IgD-negative memory B cell (primary cell): ENCODE results near the gene UNC45A. TPM values are rescaled to one million over a fixed set of nuclear protein-coding genes. Genes with fewer than 3 reads are reported as not detected.
"Not testable (repeated sequence)": the region's sequence is repeated elsewhere in the genome, so short reads cannot be mapped to it uniquely, and the experiment has no call there.

ENCODE experiments used
- H3K27ac Mint-ChIP-seq, 3 donors: one replicate each; pipeline ENCODE4 v1.8.0; 2020 to 2022; ENCODE audit warnings: mild to moderate bottlenecking in 3 of 3, mixed read lengths in 3 of 3, moderate library complexity in 1 of 3
- H3K27me3 Mint-ChIP-seq: one replicate; pipeline ENCODE4 v1.8.0; 2021; ENCODE audit warnings: mixed read lengths
- H3K36me3 Mint-ChIP-seq: one replicate; pipeline ENCODE4 v1.8.0; 2020; ENCODE audit warnings: mild to moderate bottlenecking, mixed read lengths
- H3K4me1 Mint-ChIP-seq, 3 donors: one replicate each; pipeline ENCODE4 v1.8.0; 2020 to 2022; ENCODE audit warnings: mixed read lengths in 3 of 3, mild to moderate bottlenecking in 1 of 3
- H3K4me3 Mint-ChIP-seq, 4 donors: one replicate each; pipeline ENCODE4 v1.8.0; 2020 to 2022; ENCODE audit warnings: mild to moderate bottlenecking in 4 of 4, mixed read lengths in 4 of 4, moderate library complexity in 3 of 4
- H3K9me3 Mint-ChIP-seq, 3 donors: one replicate each; pipeline ENCODE4 v1.8.0; 2020 to 2021; ENCODE audit warnings: mixed read lengths in 3 of 3, mild to moderate bottlenecking in 1 of 3
- polyA plus RNA-seq: library from polyadenylated mRNA; unstranded; fragments of 300-500 nt; fragmentation: Illumina TruSeq; gene quantifications from one replicate; pipeline ENCODE4 v1.2.3, GENCODE V29; 2021

Gene UNC45A
- polyA plus RNA-seq, 1 donor from 2014 or later = 65.3 TPM

GRCh38 chr15:90895571-90896117 lies 39.4 kb upstream of the UNC45A start:
- Mint-ChIP-seq H3K27ac (peak overlapping the region in 1 of 3 donors; percentile 4), H3K4me3 (peak overlapping the region in 1 of 4 donors; percentile 6), H3K9me3 (no peaks in the 10 kb centered on the region), H3K27me3 (no peaks in the 10 kb centered on the region), H3K36me3 (peaks cover 1% of the 10 kb centered on the region), H3K4me1 (peaks cover 12 to 22% (median 20%) of the 10 kb centered on the region in 3 donors)

DNA sequence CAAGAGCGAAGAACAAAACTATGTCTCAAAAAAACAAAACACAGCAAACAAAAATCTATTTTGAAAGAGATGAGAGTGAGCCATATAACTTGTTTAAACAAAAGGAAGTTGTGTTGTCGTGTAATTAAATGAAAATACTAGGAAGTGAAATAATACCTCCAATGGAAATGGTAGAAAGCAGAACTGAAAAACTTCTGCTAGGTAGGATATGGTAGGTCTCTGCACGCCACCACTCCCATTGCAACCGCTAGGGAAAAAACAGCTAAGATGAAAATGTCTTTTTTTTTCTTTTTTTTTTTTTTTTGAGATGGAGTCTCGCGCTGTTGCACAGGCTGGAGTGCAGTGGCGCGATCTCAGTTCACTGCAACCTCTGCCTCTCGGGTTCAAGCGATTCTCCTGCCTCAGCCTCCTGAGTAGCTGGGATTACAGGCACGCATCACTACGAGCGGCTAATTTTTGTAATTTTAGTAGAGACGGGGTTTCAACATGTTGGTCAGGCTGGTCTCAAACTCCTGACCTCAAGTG lies 37.9 kb upstream of the UNC45A start:
- H3K36me3 Mint-ChIP-seq = not testable (repeated sequence)
- H3K4me1 Mint-ChIP-seq = peaks cover 22 to 34% (median 31%) of the 10 kb centered on the region in 3 donors

DNA sequence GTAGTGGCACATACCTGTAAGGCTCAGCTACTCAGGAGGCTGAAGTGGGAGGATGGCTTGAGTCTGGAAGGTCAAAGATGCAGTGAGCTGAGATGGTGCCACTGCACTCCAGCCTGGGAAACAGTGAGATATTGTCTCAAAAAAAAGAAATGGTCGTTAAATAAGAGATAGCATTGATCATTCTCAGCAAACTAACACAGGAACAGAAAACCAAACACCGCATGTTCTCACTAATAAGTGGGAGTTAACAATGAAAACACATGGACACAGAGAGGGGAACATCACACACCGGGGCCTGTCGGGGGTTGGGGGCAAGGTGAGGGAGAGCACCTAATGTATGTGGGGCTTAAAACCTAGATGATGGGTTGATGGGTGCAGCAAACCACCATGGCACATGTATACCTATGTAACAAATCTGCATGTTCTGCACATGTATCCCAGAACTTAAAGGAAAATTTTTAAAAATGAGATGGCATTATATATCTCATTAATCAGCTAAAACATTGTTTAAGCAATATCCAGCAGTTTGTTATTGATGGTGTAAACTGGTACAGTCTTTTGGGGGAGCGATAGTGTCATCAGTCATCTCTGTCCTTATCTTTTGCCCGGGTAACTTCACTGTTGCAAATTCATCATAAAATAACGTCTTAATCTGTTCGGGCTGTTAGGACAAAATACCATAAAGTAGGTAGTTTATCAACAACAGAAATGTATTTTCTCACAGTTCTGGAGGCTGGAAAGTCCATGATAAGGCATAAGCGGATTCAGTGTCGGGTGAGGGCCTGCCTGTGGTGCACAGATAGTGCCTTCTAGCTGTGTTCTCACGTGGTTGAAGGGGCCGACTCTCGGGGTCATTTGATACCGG lies 33.7 kb upstream of the UNC45A start:
- H3K9me3 Mint-ChIP-seq = no peaks in the 10 kb centered on the region
- H3K4me1 Mint-ChIP-seq = peaks cover 31 to 34% (median 32%) of the 10 kb centered on the region in 3 donors
- peak overlapping the region; percentile 87 to 95 (median 90) for H3K4me3 Mint-ChIP-seq
- peak overlapping the region; percentile 78 to 98 (median 88) for H3K27ac Mint-ChIP-seq
- H3K36me3 Mint-ChIP-seq = peaks cover 2% of the 10 kb centered on the region
- H3K27me3 Mint-ChIP-seq = no peaks in the 10 kb centered on the region

More for the DNA sequence above, 37.9 kb upstream of the UNC45A start:
- H3K4me3 Mint-ChIP-seq = peak overlapping the region; percentile 34 to 83 (median 72)
- H3K27ac Mint-ChIP-seq = peak overlapping the region; percentile 25 to 89 (median 69)
- not testable (repeated sequence) for H3K27me3 Mint-ChIP-seq, H3K9me3 Mint-ChIP-seq

- peak overlapping the region; percentile 87 to 95 (median 90) for H3K4me3 Mint-ChIP-seq
- no peaks in the 10 kb centered on the region for H3K9me3 Mint-ChIP-seq
- peak overlapping the region; percentile 60 to 88 (median 78) for H3K27ac Mint-ChIP-seq
- peaks cover 2% of the 10 kb centered on the region for H3K36me3 Mint-ChIP-seq
- no peaks in the 10 kb centered on the region for H3K27me3 Mint-ChIP-seq
- H3K4me1 Mint-ChIP-seq = peaks cover 23 to 26% (median 23%) of the 10 kb centered on the region in 3 donors
These were observed 32.8 kb upstream of the UNC45A start for GRCh38 chr15:90902040-90902839.

- H3K36me3 Mint-ChIP-seq = peaks cover 2% of the 10 kb centered on the region
- H3K9me3 Mint-ChIP-seq = no peaks in the 10 kb centered on the region
- H3K27ac Mint-ChIP-seq = peak within 1 kb of the TSS; percentile 60 to 88 (median 82)
- peaks cover 16 to 22% (median 20%) of the 10 kb centered on the region in 3 donors for H3K4me1 Mint-ChIP-seq
- H3K4me3 Mint-ChIP-seq = peak within 1 kb of the TSS; percentile 87 to 95 (median 91)
- no peaks in the 10 kb centered on the region for H3K27me3 Mint-ChIP-seq
These were observed 32.0 kb upstream of the UNC45A start, which contains the start of gene MAN2A2 for GRCh38 chr15:90902840-90903732. MAN2A2 (plus strand) TSS chr15:90903302; CDS start chr15:90904208, 906 bp downstream.

- Mint-ChIP-seq H3K27ac (peak overlapping the region in 1 of 3 donors; percentile 82), H3K36me3 (peaks cover 4% of the 10 kb centered on the region), H3K4me1 (peaks cover 16 to 22% (median 20%) of the 10 kb centered on the region in 3 donors)
These were observed 31.1 kb upstream of the UNC45A start for GRCh38 chr15:90903733-90904536.

DNA sequence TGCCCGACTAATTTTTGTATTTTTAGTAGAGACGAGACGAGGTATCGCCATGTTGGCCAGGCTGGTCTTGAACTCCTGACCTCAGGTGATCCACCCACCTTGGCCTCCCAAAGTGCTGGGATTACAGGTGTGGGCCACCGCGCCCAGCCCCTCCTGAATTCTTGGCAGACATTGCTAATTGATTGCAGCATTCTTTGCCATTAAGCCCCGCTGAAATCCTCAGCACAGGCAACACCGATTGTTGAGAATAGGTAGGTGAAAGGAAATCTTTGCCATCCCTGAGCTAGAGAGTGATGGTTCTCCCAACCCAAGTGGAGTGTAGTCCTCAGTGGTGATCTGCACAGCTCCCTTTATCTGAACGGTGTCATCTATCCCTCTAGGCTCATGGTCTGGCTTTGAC lies 30.3 kb upstream of the UNC45A start:
- Mint-ChIP-seq H3K36me3 (peaks cover 4% of the 10 kb centered on the region), H3K4me1 (peaks cover 16 to 22% (median 18%) of the 10 kb centered on the region in 3 donors), H3K27me3 (no peaks in the 10 kb centered on the region), H3K27ac (no peak overlapping the region), H3K9me3 (no peaks in the 10 kb centered on the region), H3K4me3 (peak overlapping the region in 2 of 4 donors; percentile 72 to 90)

More at GRCh38 chr15:90903733-90904536, 31.1 kb upstream of the UNC45A start:
- Mint-ChIP-seq H3K27me3 (no peaks in the 10 kb centered on the region), H3K4me3 (peak overlapping the region; percentile 81 to 95 (median 91)), H3K9me3 (no peaks in the 10 kb centered on the region)

- Mint-ChIP-seq H3K9me3 (no peaks in the 10 kb centered on the region), H3K27me3 (no peaks in the 10 kb centered on the region), H3K4me3 (peak overlapping the region in 1 of 4 donors; percentile 90), H3K27ac (peak overlapping the region in 1 of 3 donors; percentile 12), H3K4me1 (peaks cover 14 to 22% (median 18%) of the 10 kb centered on the region in 3 donors), H3K36me3 (peaks cover 4% of the 10 kb centered on the region)
These were observed 29.5 kb upstream of the UNC45A start for GRCh38 chr15:90905306-90906180.

DNA sequence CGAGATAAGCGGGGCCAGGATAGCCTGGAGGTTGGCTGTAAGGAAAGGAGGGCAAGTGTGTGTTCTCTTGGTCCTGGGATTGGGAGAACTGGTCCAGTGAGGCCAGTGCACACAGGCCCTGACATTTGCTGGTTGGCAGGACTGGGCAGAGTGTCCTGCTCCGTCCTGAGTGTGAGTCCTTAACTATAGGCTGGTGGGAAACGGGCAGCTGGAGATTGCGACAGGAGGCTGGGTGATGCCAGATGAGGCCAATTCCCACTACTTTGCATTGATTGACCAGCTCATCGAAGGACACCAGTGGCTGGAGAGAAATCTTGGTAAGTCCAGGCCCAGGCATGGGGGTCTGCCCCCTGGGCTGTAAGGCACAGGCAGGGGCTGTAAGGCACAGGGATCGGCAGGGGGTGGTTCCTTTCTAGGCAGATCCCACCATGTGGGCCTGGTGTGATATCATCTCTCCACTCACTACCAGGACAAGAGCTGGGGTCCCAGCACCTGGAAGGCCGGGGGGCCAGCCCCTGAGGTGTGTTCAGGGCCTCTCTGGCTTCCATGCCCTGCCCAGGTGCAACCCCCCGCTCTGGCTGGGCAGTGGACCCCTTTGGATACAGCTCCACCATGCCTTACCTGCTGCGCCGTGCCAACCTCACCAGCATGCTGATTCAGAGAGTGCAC lies 28.8 kb upstream of the UNC45A start:
- Mint-ChIP-seq H3K4me3 (peak overlapping the region in 1 of 4 donors; percentile 28), H3K9me3 (no peaks in the 10 kb centered on the region), H3K27ac (no peak overlapping the region), H3K27me3 (no peaks in the 10 kb centered on the region), H3K4me1 (peaks cover 11 to 20% (median 16%) of the 10 kb centered on the region in 3 donors), H3K36me3 (peaks cover 4% of the 10 kb centered on the region)

DNA sequence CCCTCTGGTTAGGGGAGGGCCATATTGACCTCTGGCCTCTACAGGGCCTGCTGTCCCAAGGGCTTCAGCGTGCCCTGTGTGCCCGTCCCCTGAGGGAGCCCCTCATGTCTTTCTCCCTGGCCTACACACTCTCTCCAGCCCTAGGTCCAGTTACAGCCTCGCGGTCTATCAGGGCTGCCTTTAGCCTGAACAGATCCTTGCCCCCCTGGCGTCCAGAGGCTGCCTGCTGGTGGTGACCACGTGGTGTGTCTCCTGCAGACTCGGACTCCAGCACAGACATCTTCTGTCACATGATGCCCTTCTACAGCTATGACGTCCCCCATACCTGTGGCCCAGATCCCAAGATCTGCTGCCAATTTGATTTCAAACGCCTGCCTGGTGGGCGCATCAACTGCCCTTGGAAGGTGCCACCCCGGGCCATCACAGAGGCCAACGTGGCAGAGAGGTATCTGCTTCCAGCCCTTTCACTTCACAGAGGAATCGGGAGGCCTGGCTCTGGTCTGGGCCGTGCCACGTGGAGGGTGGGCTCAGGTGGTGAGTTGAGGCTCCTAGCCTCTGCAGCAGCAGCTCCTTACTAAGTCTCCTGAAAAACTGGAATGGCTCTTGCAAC lies 27.9 kb upstream of the UNC45A start:
- peaks cover 6% of the 10 kb centered on the region for H3K36me3 Mint-ChIP-seq
- no peaks in the 10 kb centered on the region for H3K27me3 Mint-ChIP-seq

GRCh38 chr15:90907838-90908507 lies 27.1 kb upstream of the UNC45A start:
- Mint-ChIP-seq H3K9me3 (no peaks in the 10 kb centered on the region), H3K4me3 (peak overlapping the region in 1 of 4 donors; percentile 71), H3K27ac (no peak overlapping the region), H3K27me3 (no peaks in the 10 kb centered on the region), H3K4me1 (peaks cover 2 to 9% (median 7%) of the 10 kb centered on the region in 3 donors), H3K36me3 (peaks cover 6% of the 10 kb centered on the region)

More for the DNA sequence above, 27.9 kb upstream of the UNC45A start:
- Mint-ChIP-seq H3K9me3 (no peaks in the 10 kb centered on the region), H3K4me1 (peaks cover 2 to 12% (median 7%) of the 10 kb centered on the region in 3 donors), H3K4me3 (peak overlapping the region in 1 of 4 donors; percentile 71), H3K27ac (peak overlapping the region in 2 of 3 donors; percentile 25 to 76)
